ENCODE measurements around the gene STRBP.

DNA sequence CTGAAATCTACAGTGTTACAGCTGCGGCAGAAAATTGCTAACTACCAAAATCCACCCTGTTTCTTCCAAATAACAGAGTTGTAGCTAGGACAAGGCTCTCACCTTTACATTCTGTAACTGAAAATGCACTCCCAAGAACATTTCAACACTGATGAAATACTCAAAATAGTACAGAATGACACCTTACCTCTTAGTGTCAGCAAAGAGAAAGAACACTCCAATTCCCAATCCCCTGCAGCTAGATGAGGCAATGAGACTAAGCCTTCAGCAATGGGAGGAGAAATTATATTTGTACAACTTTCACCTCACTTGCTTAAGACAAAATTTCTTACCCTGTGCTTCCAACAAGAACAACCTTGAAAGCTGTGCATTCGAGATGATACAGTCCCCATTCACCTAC lies 31.2 kb downstream of the STRBP start:
- TF ChIP-seq, protein P1, sequence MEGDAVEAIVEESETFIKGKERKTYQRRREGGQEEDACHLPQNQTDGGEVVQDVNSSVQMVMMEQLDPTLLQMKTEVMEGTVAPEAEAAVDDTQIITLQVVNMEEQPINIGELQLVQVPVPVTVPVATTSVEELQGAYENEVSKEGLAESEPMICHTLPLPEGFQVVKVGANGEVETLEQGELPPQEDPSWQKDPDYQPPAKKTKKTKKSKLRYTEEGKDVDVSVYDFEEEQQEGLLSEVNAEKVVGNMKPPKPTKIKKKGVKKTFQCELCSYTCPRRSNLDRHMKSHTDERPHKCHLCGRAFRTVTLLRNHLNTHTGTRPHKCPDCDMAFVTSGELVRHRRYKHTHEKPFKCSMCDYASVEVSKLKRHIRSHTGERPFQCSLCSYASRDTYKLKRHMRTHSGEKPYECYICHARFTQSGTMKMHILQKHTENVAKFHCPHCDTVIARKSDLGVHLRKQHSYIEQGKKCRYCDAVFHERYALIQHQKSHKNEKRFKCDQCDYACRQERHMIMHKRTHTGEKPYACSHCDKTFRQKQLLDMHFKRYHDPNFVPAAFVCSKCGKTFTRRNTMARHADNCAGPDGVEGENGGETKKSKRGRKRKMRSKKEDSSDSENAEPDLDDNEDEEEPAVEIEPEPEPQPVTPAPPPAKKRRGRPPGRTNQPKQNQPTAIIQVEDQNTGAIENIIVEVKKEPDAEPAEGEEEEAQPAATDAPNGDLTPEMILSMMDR (IDR thresholded peaks at IDR 0.05; ENCODE audit: insufficient read depth, low read length), result no peak
- TF ChIP-seq POLR2AphosphoS5 (IDR thresholded peaks at IDR 0.05; ENCODE audit: low read depth) (no peak), GABPA (IDR thresholded peaks at IDR 0.05; ENCODE audit: low read depth) (no peak), SPI1 (IDR thresholded peaks at IDR 0.05; ENCODE audit: borderline replicate concordance, low read depth) (no peak)
- TF ChIP-seq, protein P2, sequence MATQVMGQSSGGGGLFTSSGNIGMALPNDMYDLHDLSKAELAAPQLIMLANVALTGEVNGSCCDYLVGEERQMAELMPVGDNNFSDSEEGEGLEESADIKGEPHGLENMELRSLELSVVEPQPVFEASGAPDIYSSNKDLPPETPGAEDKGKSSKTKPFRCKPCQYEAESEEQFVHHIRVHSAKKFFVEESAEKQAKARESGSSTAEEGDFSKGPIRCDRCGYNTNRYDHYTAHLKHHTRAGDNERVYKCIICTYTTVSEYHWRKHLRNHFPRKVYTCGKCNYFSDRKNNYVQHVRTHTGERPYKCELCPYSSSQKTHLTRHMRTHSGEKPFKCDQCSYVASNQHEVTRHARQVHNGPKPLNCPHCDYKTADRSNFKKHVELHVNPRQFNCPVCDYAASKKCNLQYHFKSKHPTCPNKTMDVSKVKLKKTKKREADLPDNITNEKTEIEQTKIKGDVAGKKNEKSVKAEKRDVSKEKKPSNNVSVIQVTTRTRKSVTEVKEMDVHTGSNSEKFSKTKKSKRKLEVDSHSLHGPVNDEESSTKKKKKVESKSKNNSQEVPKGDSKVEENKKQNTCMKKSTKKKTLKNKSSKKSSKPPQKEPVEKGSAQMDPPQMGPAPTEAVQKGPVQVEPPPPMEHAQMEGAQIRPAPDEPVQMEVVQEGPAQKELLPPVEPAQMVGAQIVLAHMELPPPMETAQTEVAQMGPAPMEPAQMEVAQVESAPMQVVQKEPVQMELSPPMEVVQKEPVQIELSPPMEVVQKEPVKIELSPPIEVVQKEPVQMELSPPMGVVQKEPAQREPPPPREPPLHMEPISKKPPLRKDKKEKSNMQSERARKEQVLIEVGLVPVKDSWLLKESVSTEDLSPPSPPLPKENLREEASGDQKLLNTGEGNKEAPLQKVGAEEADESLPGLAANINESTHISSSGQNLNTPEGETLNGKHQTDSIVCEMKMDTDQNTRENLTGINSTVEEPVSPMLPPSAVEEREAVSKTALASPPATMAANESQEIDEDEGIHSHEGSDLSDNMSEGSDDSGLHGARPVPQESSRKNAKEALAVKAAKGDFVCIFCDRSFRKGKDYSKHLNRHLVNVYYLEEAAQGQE (IDR thresholded peaks at IDR 0.05; ENCODE audit: insufficient replicate concordance, low read depth), result no peak

Measured in HL-60 (cell line).